ENCODE measurements around the gene PLEKHN1. TPM values are rescaled to one million over a fixed set of nuclear protein-coding genes. Genes with fewer than 3 reads are reported as not detected.
"Not testable (repeated sequence)": the region's sequence is repeated elsewhere in the genome, so short reads cannot be mapped to it uniquely, and the experiment has no call there.

PLEKHN1 gene
- total and polyA plus RNA-seq, 2 donors from 2014 or later: 14.3 TPM; not detected in 1

DNA sequence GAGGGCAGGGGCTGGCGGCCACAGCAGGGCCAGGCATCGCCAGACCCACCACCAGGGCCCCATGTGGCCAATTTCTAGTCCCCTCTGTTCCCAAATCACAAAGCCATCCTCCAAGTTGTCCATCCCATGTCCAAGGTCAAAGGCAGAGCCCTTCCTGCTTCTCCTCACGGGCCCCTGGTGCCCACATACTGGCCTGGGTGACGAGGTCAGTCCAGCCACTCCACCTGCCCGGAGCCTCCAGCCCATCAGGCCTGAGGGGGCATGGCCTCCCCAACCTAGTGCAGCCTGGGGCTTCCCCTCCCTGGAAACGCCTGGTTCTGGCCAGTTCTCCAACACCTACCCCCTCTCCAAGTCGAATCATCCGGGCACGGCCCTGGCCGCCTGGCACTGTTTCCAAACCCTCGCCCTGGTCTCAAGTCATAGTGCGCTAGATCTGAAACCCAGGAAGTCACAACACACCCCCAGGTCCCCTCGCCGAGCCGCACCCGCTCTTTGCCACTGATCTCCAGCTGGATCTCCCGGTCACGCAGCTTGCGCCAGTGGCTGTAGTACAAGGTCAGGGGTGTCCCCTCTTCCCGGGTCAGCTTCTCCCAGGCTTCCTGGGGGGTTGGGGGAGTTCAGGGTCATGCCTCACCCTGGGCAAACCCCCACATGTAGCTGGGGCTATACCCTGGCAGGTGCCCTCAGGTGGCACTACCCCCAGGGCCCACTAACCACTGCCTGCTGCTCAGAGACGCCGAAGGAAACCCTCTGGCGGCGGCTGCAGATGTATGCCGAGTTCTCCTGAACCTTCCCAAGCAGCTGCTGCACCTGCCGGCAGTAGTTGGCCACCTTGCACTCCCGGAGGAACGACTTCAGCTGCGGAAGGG lies 20.4 kb upstream of the PLEKHN1 start:
- TF ChIP-seq, protein P1, sequence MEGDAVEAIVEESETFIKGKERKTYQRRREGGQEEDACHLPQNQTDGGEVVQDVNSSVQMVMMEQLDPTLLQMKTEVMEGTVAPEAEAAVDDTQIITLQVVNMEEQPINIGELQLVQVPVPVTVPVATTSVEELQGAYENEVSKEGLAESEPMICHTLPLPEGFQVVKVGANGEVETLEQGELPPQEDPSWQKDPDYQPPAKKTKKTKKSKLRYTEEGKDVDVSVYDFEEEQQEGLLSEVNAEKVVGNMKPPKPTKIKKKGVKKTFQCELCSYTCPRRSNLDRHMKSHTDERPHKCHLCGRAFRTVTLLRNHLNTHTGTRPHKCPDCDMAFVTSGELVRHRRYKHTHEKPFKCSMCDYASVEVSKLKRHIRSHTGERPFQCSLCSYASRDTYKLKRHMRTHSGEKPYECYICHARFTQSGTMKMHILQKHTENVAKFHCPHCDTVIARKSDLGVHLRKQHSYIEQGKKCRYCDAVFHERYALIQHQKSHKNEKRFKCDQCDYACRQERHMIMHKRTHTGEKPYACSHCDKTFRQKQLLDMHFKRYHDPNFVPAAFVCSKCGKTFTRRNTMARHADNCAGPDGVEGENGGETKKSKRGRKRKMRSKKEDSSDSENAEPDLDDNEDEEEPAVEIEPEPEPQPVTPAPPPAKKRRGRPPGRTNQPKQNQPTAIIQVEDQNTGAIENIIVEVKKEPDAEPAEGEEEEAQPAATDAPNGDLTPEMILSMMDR (IDR thresholded peaks at IDR 0.05; ENCODE audit: borderline replicate concordance, extremely low read depth, insufficient read depth): no peak
- Histone ChIP-seq H3K9ac (ENCODE audit: low read length in 3 of 3) (no peak overlapping the region), H3K36me3 (ENCODE audit: control insufficient read depth in 2 of 3, insufficient read depth in 3 of 3, low read length in 3 of 3) (peaks cover 7 to 22% (median 16%) of the 10 kb centered on the region in 3 donors), H3K4me3 (ENCODE audit: low read length in 3 of 3) (no peak overlapping the region), H3K27me3 (ENCODE audit: control insufficient read depth, insufficient read depth, low read length) (no peaks in the 10 kb centered on the region), H3K27ac (ENCODE audit: low read depth in 2 of 2, low read length in 2 of 2) (no peak overlapping the region), H3K4me1 (ENCODE audit: control insufficient read depth in 2 of 3, insufficient read depth in 2 of 3, low read depth in 1 of 3, low read length in 3 of 3) (peaks cover 0 to 9% (median 0%) of the 10 kb centered on the region in 3 donors), H3K9me3 (ENCODE audit: control insufficient read depth in 2 of 3, insufficient read depth in 1 of 3, low read length in 3 of 3) (peaks cover 0 to 4% (median 0%) of the 10 kb centered on the region in 3 donors)
- FAIRE-seq: no peak
- peak in 1 of 5 donors; percentile 55 for DNase-seq
- intact Hi-C loops (cut with DNase I): no loop called here

DNA sequence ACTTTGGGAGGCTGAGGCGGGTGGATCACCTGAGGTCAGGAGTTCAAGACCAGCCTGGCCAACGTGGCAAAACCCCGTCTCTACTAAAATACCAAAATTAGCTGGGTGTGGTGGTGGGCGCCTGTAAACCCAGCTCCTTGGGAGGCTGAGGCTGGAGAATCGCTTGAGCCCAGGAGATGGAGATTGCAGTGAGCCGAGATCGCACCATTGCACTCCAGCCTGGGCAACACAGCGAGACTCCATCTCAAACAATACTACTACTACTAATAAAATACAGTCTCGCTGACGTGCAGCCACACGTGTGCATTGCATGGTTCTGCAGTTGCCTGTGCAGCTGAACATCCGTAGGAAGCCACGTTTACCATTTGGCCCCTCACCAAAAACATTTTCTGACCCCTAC lies 19.5 kb upstream of the PLEKHN1 start:
- peaks cover 7 to 25% (median 20%) of the 10 kb centered on the region in 3 donors for H3K36me3 ChIP-seq (ENCODE audit: control insufficient read depth in 2 of 3, insufficient read depth in 3 of 3, low read length in 3 of 3)
- H3K27me3 ChIP-seq (ENCODE audit: control insufficient read depth, insufficient read depth, low read length); H3K9ac ChIP-seq (ENCODE audit: low read length in 3 of 3); H3K4me1 ChIP-seq (ENCODE audit: control insufficient read depth in 2 of 3, insufficient read depth in 2 of 3, low read depth in 1 of 3, low read length in 3 of 3); FAIRE-seq; H3K27ac ChIP-seq (ENCODE audit: low read depth in 2 of 2, low read length in 2 of 2); H3K4me3 ChIP-seq (ENCODE audit: low read length in 3 of 3); DNase-seq; intact Hi-C loops (cut with DNase I); H3K9me3 ChIP-seq (ENCODE audit: control insufficient read depth in 2 of 3, insufficient read depth in 1 of 3, low read length in 3 of 3): not testable (repeated sequence)

DNA sequence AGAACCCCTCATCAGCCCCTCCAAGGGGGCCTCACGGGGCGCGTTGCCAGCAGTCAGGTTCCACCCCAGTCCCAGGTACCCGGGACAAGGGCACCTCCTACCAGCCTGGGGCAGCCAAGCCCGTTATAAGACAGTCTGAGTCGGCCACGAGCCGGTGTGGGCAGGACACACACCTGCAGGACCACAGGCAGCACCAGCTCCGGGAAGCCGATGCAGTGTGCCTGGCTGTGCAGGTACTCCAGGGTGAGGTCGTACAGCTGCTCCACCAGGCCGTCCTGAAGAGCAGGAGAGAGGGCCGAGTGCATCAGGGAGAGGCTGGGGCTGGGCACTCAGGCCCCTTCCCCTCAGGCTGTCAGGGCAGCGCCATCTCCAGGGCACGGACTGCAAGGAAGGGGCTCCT lies 18.3 kb upstream of the PLEKHN1 start:
- FAIRE-seq: no peak
- Histone ChIP-seq H3K27ac (ENCODE audit: low read depth in 2 of 2, low read length in 2 of 2) (no peak overlapping the region), H3K4me3 (ENCODE audit: low read length in 3 of 3) (no peak overlapping the region), H3K36me3 (ENCODE audit: control insufficient read depth in 2 of 3, insufficient read depth in 3 of 3, low read length in 3 of 3) (peaks cover 7 to 33% (median 20%) of the 10 kb centered on the region in 3 donors), H3K9me3 (ENCODE audit: control insufficient read depth in 2 of 3, insufficient read depth in 1 of 3, low read length in 3 of 3) (peaks cover 0 to 4% (median 0%) of the 10 kb centered on the region in 3 donors), H3K9ac (ENCODE audit: low read length in 3 of 3) (no peak overlapping the region), H3K27me3 (ENCODE audit: control insufficient read depth, insufficient read depth, low read length) (no peaks in the 10 kb centered on the region), H3K4me1 (ENCODE audit: control insufficient read depth in 2 of 3, insufficient read depth in 2 of 3, low read depth in 1 of 3, low read length in 3 of 3) (peaks cover 0 to under 1% (median 0%) of the 10 kb centered on the region in 3 donors)
- intact Hi-C loops (cut with DNase I): no loop called here
- peak in 1 of 5 donors; percentile 43 for DNase-seq
- TF ChIP-seq, protein P1 (IDR thresholded peaks at IDR 0.05; ENCODE audit: borderline replicate concordance, extremely low read depth, insufficient read depth): no peak

DNA sequence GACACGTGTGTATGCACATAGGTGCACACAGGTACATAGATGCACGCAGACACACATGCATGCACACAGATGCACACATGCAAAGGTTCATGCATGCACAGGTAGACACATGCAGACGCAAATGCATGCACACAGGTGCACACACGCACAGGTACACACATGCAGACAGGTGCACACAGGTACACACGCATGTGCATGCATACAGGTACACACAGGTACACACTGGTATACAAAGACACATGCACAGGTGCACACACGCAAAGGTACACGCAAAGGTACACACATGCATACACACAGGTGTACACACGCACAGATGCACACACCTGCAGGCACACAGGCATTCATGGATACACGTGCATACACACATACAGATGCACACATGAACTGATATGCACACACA lies 16.0 kb upstream of the PLEKHN1 start:
- Histone ChIP-seq H3K9ac (ENCODE audit: low read length in 3 of 3) (no peak overlapping the region), H3K27me3 (ENCODE audit: control insufficient read depth, insufficient read depth, low read length) (no peaks in the 10 kb centered on the region), H3K36me3 (ENCODE audit: control insufficient read depth in 2 of 3, insufficient read depth in 3 of 3, low read length in 3 of 3) (peaks cover 7 to 44% (median 25%) of the 10 kb centered on the region in 3 donors), H3K4me1 (ENCODE audit: control insufficient read depth in 2 of 3, insufficient read depth in 2 of 3, low read depth in 1 of 3, low read length in 3 of 3) (no peaks in the 10 kb centered on the region), H3K9me3 (ENCODE audit: control insufficient read depth in 2 of 3, insufficient read depth in 1 of 3, low read length in 3 of 3) (peaks cover 0 to 4% (median 0%) of the 10 kb centered on the region in 3 donors), H3K27ac (ENCODE audit: low read depth in 2 of 2, low read length in 2 of 2) (no peak overlapping the region), H3K4me3 (ENCODE audit: low read length in 3 of 3) (peak overlapping the region in 1 of 3 donors; percentile 17)
- intact Hi-C loops (cut with DNase I): no loop called here
- FAIRE-seq: no peak
- no peak for DNase-seq
- TF ChIP-seq, protein P1 (IDR thresholded peaks at IDR 0.05; ENCODE audit: borderline replicate concordance, extremely low read depth, insufficient read depth): no peak

All from kidney (tissue), 14 donors.